ENCODE measurements around the gene C10orf90.

The C10orf90 gene

GRCh38 chr10:126670056-126670894 lies at the start of gene C10orf90:
TSS of gene C10orf90 (minus strand) at chr10:126670693. CDS start at chr10:126670480, 213 bp downstream.
- Histone ChIP-seq H3K27me3 (ENCODE audit: control insufficient read depth, insufficient read depth, low read length) (no peaks in the 10 kb centered on the region), H3K9ac (ENCODE audit: low read depth, low read length) (no peak within 1 kb of the TSS), H3K27ac (ENCODE audit: low read depth, low read length) (no peak within 1 kb of the TSS), H3K36me3 (ENCODE audit: control insufficient read depth, insufficient read depth, low read length) (no peaks in the 10 kb centered on the region), H3K4me3 (ENCODE audit: low read depth, low read length) (no peak within 1 kb of the TSS), H3K4me1 (ENCODE audit: control insufficient read depth, insufficient read depth, low read length) (no peaks in the 10 kb centered on the region), H3K9me3 (ENCODE audit: control insufficient read depth, insufficient read depth, low read length) (no peaks in the 10 kb centered on the region; the same call in 1 of the 2 replicates)

- Histone ChIP-seq H3K36me3 (ENCODE audit: control insufficient read depth, insufficient read depth, low read length) (no peaks in the 10 kb centered on the region), H3K9me3 (ENCODE audit: control insufficient read depth, insufficient read depth, low read length) (no peaks in the 10 kb centered on the region), H3K9ac (ENCODE audit: low read depth, low read length) (no peak overlapping the region), H3K27ac (ENCODE audit: low read depth, low read length) (no peak overlapping the region), H3K4me1 (ENCODE audit: control insufficient read depth, insufficient read depth, low read length) (no peaks in the 10 kb centered on the region), H3K27me3 (ENCODE audit: control insufficient read depth, insufficient read depth, low read length) (no peaks in the 10 kb centered on the region), H3K4me3 (ENCODE audit: low read depth, low read length) (no peak overlapping the region)
Measured at GRCh38 chr10:126716366-126716765, 45.9 kb upstream of the C10orf90 start.

- no peaks in the 10 kb centered on the region for H3K27me3 ChIP-seq (ENCODE audit: control insufficient read depth, insufficient read depth, low read length)
- H3K36me3 ChIP-seq (ENCODE audit: control insufficient read depth, insufficient read depth, low read length): no peaks in the 10 kb centered on the region
- no peaks in the 10 kb centered on the region; the same call in 1 of the 2 replicates for H3K9me3 ChIP-seq (ENCODE audit: control insufficient read depth, insufficient read depth, low read length)
- no peak overlapping the region for H3K27ac ChIP-seq (ENCODE audit: low read depth, low read length)
- H3K4me3 ChIP-seq (ENCODE audit: low read depth, low read length): no peak overlapping the region
- H3K9ac ChIP-seq (ENCODE audit: low read depth, low read length): no peak overlapping the region
- H3K4me1 ChIP-seq (ENCODE audit: control insufficient read depth, insufficient read depth, low read length): no peaks in the 10 kb centered on the region
Measured at GRCh38 chr10:126713594-126713993, 43.1 kb upstream of the C10orf90 start.

- Histone ChIP-seq H3K9ac (ENCODE audit: low read depth, low read length) (no peak overlapping the region), H3K4me3 (ENCODE audit: low read depth, low read length) (no peak overlapping the region), H3K4me1 (ENCODE audit: control insufficient read depth, insufficient read depth, low read length) (no peaks in the 10 kb centered on the region), H3K27me3 (ENCODE audit: control insufficient read depth, insufficient read depth, low read length) (no peaks in the 10 kb centered on the region), H3K27ac (ENCODE audit: low read depth, low read length) (no peak overlapping the region), H3K36me3 (ENCODE audit: control insufficient read depth, insufficient read depth, low read length) (no peaks in the 10 kb centered on the region), H3K9me3 (ENCODE audit: control insufficient read depth, insufficient read depth, low read length) (no peaks in the 10 kb centered on the region; the same call in 1 of the 2 replicates)
Measured at GRCh38 chr10:126712681-126713080, 42.2 kb upstream of the C10orf90 start.

- no peak overlapping the region for H3K9ac ChIP-seq (ENCODE audit: low read depth, low read length)
- H3K9me3 ChIP-seq (ENCODE audit: control insufficient read depth, insufficient read depth, low read length): no peaks in the 10 kb centered on the region; the same call in 1 of the 2 replicates
Measured at GRCh38 chr10:126705951-126706565, 35.6 kb upstream of the C10orf90 start.

GRCh38 chr10:126705131-126705530 lies 34.6 kb upstream of the C10orf90 start:
- peaks cover 6% of the 10 kb centered on the region for H3K4me1 ChIP-seq (ENCODE audit: control insufficient read depth, insufficient read depth, low read length)
- H3K4me3 ChIP-seq (ENCODE audit: low read depth, low read length): no peak overlapping the region
- H3K9me3 ChIP-seq (ENCODE audit: control insufficient read depth, insufficient read depth, low read length): no peaks in the 10 kb centered on the region
- H3K27ac ChIP-seq (ENCODE audit: low read depth, low read length): no peak overlapping the region
- no peaks in the 10 kb centered on the region for H3K36me3 ChIP-seq (ENCODE audit: control insufficient read depth, insufficient read depth, low read length)
- H3K27me3 ChIP-seq (ENCODE audit: control insufficient read depth, insufficient read depth, low read length): no peaks in the 10 kb centered on the region
- H3K9ac ChIP-seq (ENCODE audit: low read depth, low read length): no peak overlapping the region

More at GRCh38 chr10:126705951-126706565, 35.6 kb upstream of the C10orf90 start:
- Histone ChIP-seq H3K4me1 (ENCODE audit: control insufficient read depth, insufficient read depth, low read length) (peaks cover 6% of the 10 kb centered on the region), H3K27ac (ENCODE audit: low read depth, low read length) (no peak overlapping the region), H3K4me3 (ENCODE audit: low read depth, low read length) (no peak overlapping the region), H3K36me3 (ENCODE audit: control insufficient read depth, insufficient read depth, low read length) (no peaks in the 10 kb centered on the region), H3K27me3 (ENCODE audit: control insufficient read depth, insufficient read depth, low read length) (no peaks in the 10 kb centered on the region)

- no peak overlapping the region for H3K27ac ChIP-seq (ENCODE audit: low read depth, low read length)
- H3K9me3 ChIP-seq (ENCODE audit: control insufficient read depth, insufficient read depth, low read length): no peaks in the 10 kb centered on the region
- H3K27me3 ChIP-seq (ENCODE audit: control insufficient read depth, insufficient read depth, low read length): no peaks in the 10 kb centered on the region
- no peak overlapping the region for H3K4me3 ChIP-seq (ENCODE audit: low read depth, low read length)
- no peak overlapping the region for H3K9ac ChIP-seq (ENCODE audit: low read depth, low read length)
- no peaks in the 10 kb centered on the region for H3K36me3 ChIP-seq (ENCODE audit: control insufficient read depth, insufficient read depth, low read length)
- peaks cover 6% of the 10 kb centered on the region for H3K4me1 ChIP-seq (ENCODE audit: control insufficient read depth, insufficient read depth, low read length)
Measured at GRCh38 chr10:126704649-126705048, 34.2 kb upstream of the C10orf90 start.

- Histone ChIP-seq H3K27ac (ENCODE audit: low read depth, low read length) (no peak overlapping the region), H3K9me3 (ENCODE audit: control insufficient read depth, insufficient read depth, low read length) (no peaks in the 10 kb centered on the region), H3K4me1 (ENCODE audit: control insufficient read depth, insufficient read depth, low read length) (peaks cover 5% of the 10 kb centered on the region), H3K4me3 (ENCODE audit: low read depth, low read length) (no peak overlapping the region), H3K27me3 (ENCODE audit: control insufficient read depth, insufficient read depth, low read length) (no peaks in the 10 kb centered on the region), H3K36me3 (ENCODE audit: control insufficient read depth, insufficient read depth, low read length) (no peaks in the 10 kb centered on the region), H3K9ac (ENCODE audit: low read depth, low read length) (no peak overlapping the region)
Measured at GRCh38 chr10:126702181-126702580, 31.7 kb upstream of the C10orf90 start.

- H3K36me3 ChIP-seq (ENCODE audit: control insufficient read depth, insufficient read depth, low read length): no peaks in the 10 kb centered on the region
- no peaks in the 10 kb centered on the region for H3K9me3 ChIP-seq (ENCODE audit: control insufficient read depth, insufficient read depth, low read length)
- no peak overlapping the region for H3K9ac ChIP-seq (ENCODE audit: low read depth, low read length)
- H3K27me3 ChIP-seq (ENCODE audit: control insufficient read depth, insufficient read depth, low read length): no peaks in the 10 kb centered on the region
- H3K27ac ChIP-seq (ENCODE audit: low read depth, low read length): no peak overlapping the region
- no peaks in the 10 kb centered on the region for H3K4me1 ChIP-seq (ENCODE audit: control insufficient read depth, insufficient read depth, low read length)
- H3K4me3 ChIP-seq (ENCODE audit: low read depth, low read length): no peak overlapping the region
Measured at GRCh38 chr10:126701526-126701925, 31.0 kb upstream of the C10orf90 start.

- no peaks in the 10 kb centered on the region for H3K27me3 ChIP-seq (ENCODE audit: control insufficient read depth, insufficient read depth, low read length)
- no peaks in the 10 kb centered on the region for H3K4me1 ChIP-seq (ENCODE audit: control insufficient read depth, insufficient read depth, low read length)
- H3K9me3 ChIP-seq (ENCODE audit: control insufficient read depth, insufficient read depth, low read length): no peaks in the 10 kb centered on the region
- no peak overlapping the region for H3K4me3 ChIP-seq (ENCODE audit: low read depth, low read length)
- no peak overlapping the region for H3K27ac ChIP-seq (ENCODE audit: low read depth, low read length)
- H3K9ac ChIP-seq (ENCODE audit: low read depth, low read length): no peak overlapping the region
- no peaks in the 10 kb centered on the region for H3K36me3 ChIP-seq (ENCODE audit: control insufficient read depth, insufficient read depth, low read length)
Measured at GRCh38 chr10:126696684-126697083, 26.2 kb upstream of the C10orf90 start.

GRCh38 chr10:126691456-126691855 lies 21.0 kb upstream of the C10orf90 start:
- Histone ChIP-seq H3K4me1 (ENCODE audit: control insufficient read depth, insufficient read depth, low read length) (peaks cover 16% of the 10 kb centered on the region), H3K4me3 (ENCODE audit: low read depth, low read length) (no peak overlapping the region), H3K9ac (ENCODE audit: low read depth, low read length) (no peak overlapping the region), H3K36me3 (ENCODE audit: control insufficient read depth, insufficient read depth, low read length) (no peaks in the 10 kb centered on the region), H3K27me3 (ENCODE audit: control insufficient read depth, insufficient read depth, low read length) (no peaks in the 10 kb centered on the region), H3K9me3 (ENCODE audit: control insufficient read depth, insufficient read depth, low read length) (no peaks in the 10 kb centered on the region), H3K27ac (ENCODE audit: low read depth, low read length) (peak overlapping the region; percentile 42)

All from HUES48 (cell line).